GM20431 (cell line): ENCODE data around the gene JAK2.
"Not testable (repeated sequence)": the region's sequence is repeated elsewhere in the genome, so short reads cannot be mapped to it uniquely, and the experiment has no call there.

ENCODE experiments used
- in situ Hi-C: fragments of 300-500 bp; cut with MseI, MboI; formaldehyde crosslinking; loops from one replicate; pipeline ENCODE4 v1.15.0; 2020; ENCODE audit warnings: low sequenced_read_pairs; ENCODE audit not compliant: unreplicated experiment

Gene JAK2

GRCh38 chr9:5031941-5032340 is 46.9 kb downstream of the JAK2 start:
- in situ Hi-C loops = not testable (repeated sequence)

GRCh38 chr9:5040730-5041389 is 55.8 kb downstream of the JAK2 start:
- in situ Hi-C loops = no loop called here

GRCh38 chr9:5041390-5042115 is 56.5 kb downstream of the JAK2 start:
- in situ Hi-C loops = no loop called here

- in situ Hi-C loops = no loop called here
Observed at GRCh38 chr9:5042661-5043178, 57.6 kb downstream of the JAK2 start.

GRCh38 chr9:5043381-5043780 is 58.3 kb downstream of the JAK2 start:
- in situ Hi-C loops = no loop called here

- in situ Hi-C loops = no loop called here
Observed at GRCh38 chr9:5044160-5044559, 59.1 kb downstream of the JAK2 start.

- in situ Hi-C loops = no loop called here
Observed at GRCh38 chr9:5052838-5053237, 67.8 kb downstream of the JAK2 start.

GRCh38 chr9:5062631-5063030 is 77.6 kb downstream of the JAK2 start:
- in situ Hi-C loops = no loop called here

- in situ Hi-C loops = no loop called here
Observed at GRCh38 chr9:5072871-5073270, 87.8 kb downstream of the JAK2 start.

- in situ Hi-C loops = no loop called here
Observed at GRCh38 chr9:5073701-5074100, 88.6 kb downstream of the JAK2 start.

GRCh38 chr9:5085993-5086392 is 100.9 kb downstream of the JAK2 start:
- in situ Hi-C loops = no loop called here

- in situ Hi-C loops = no loop called here
Observed at GRCh38 chr9:5089737-5090136, 104.7 kb downstream of the JAK2 start.

- in situ Hi-C loops = no loop called here
Observed at GRCh38 chr9:5095795-5096194, 110.7 kb downstream of the JAK2 start.

- in situ Hi-C loops = no loop called here
Observed at GRCh38 chr9:5099466-5099865, 114.4 kb downstream of the JAK2 start.

- in situ Hi-C loops = not testable (repeated sequence)
Observed at GRCh38 chr9:5101127-5101526, 116.1 kb downstream of the JAK2 start.

GRCh38 chr9:5106517-5106916 is 121.4 kb downstream of the JAK2 start:
- in situ Hi-C loops = not testable (repeated sequence)

- in situ Hi-C loops = no loop called here
Observed at GRCh38 chr9:5110867-5111681, 126.0 kb downstream of the JAK2 start.

GRCh38 chr9:5111696-5112095 is 126.6 kb downstream of the JAK2 start:
- in situ Hi-C loops = no loop called here

- in situ Hi-C loops = no loop called here
Observed at GRCh38 chr9:5112109-5112592, 127.1 kb downstream of the JAK2 start.

- in situ Hi-C loops = no loop called here
Observed at GRCh38 chr9:5112646-5113045, 127.6 kb downstream of the JAK2 start.

GRCh38 chr9:5113523-5113922 is 128.5 kb downstream of the JAK2 start:
- in situ Hi-C loops = no loop called here
